Measurements from ENCODE around the gene TOP2B.

The TOP2B gene

GRCh38 chr3:25621087-25621486, 43.6 kb downstream of the TOP2B start:
- no peak for DNase-seq (ENCODE audit: low read depth in 2 of 3, low spot score in 1 of 3)

DNA sequence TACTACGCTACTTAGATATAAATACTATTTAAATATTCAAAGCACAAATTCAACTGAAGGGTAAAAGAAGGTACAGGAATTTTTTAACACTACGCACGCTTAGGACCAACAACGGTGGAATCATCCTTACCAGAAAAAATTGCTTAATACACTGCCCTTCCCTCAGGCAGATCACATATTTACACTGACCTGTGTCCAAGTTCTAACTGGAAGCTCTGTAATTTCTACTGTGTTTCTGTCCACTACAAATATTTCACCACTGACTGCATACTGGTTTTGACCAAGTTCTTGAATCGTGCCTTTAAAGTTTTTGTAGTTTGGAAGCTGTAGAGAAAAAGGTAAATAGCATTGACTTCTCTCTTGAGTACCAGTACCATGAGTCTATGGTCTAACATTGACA, 44.2 kb downstream of the TOP2B start:
- no peak for DNase-seq (ENCODE audit: low read depth in 2 of 3, low spot score in 1 of 3)

- no peak for DNase-seq (ENCODE audit: low read depth in 2 of 3, low spot score in 1 of 3)
Observed at GRCh38 chr3:25619382-25619781, 45.3 kb downstream of the TOP2B start.

DNA sequence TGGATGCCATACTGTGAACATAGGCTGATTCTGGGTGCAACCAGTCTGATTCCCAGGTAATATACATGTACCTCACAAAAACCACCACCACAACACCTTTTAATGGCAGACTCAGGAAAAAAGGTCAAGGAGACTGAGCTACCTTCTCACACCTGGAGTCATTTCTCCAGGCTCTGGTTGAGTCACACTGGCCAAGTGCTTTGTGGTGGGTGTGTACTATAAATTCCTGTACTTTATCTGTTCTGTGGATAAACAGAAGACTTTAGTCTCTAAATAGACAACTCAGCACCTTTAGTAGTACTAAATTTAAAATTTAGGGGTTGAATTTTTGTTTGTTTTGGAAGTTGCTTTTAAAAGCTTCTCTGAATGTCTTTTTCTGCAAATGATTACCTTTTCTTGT, 46.7 kb downstream of the TOP2B start:
- no peak for DNase-seq (ENCODE audit: low read depth in 2 of 3, low spot score in 1 of 3)

DNA sequence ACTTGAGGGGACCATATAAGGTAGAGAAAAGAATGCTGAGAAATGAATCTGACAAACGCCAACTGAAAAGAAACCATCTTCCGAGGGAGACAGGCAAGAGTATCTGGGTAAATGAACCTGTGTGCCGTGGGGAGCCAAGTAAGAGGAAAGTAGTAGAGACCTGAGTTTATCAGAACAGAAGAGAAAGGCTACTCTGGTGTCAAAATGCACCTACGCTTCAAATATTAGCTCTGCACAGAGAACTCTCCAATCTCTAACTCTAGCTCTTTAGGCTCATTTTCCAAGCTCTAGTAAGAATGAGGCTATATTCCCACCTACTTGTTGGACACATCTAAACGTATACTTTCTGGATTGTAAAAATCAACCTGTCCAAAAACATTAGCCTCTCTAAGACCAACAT, 53.5 kb downstream of the TOP2B start:
- DNase-seq (ENCODE audit: low read depth in 2 of 3, low spot score in 1 of 3), result no peak

- DNase-seq (ENCODE audit: low read depth in 2 of 3, low spot score in 1 of 3), result no peak
Observed at GRCh38 chr3:25610779-25611178, 53.9 kb downstream of the TOP2B start.

DNA sequence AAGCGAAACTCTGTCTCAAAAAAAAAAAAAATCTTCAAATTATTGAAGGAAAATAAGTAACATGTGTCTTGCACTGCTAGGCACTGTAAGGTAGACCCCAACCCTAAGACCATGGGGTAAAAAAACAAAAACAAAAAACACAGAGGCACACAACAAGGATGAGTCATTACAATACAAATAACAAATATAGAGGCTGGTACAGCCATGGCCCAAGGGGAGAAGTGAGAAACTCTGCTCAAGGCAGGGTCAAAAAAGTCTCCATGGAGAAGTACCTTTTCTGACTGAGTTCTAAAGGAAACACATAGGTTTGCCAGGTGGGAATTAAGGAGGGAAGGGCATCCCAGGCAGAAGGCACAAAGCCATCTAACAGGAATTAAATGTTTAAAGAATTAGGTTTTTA, 54.5 kb downstream of the TOP2B start:
- DNase-seq (ENCODE audit: low read depth in 2 of 3, low spot score in 1 of 3), result no peak

DNA sequence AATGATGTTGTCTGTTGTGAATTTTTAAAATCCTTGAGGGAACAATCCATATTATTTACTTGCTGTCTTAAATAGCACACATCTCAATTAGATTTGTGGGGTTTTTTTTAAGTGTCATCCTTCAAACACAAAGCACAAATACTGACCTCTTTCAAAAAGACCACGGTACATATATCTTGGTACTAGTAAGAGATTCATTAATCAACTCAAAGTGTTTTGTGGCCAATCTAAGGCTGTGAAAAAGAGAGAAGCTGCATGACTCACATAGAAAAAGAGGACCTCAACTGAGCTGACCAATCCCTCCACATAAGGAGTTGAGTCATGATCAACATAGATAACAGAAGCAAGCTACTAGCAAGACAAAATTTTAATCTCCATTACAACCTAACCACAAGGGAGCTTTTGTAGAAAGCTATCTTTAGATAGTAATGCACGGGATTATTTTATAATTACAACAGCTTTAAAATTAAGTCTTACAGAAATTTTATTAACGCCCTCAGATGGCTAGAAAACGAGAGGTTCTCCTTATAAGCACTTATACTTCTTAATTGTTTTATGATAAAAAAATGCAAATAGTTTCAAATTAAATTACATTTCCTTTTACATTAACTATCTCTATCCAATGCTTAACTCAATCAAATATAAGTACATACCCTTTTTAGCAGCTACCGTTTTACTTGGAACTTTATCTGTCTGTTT, 60.5 kb downstream of the TOP2B start:
- DNase-seq (ENCODE audit: low read depth in 2 of 3, low spot score in 1 of 3), result no peak

- DNase-seq (ENCODE audit: low read depth in 2 of 3, low spot score in 1 of 3), result no peak
Observed at GRCh38 chr3:25603703-25604102, 61.0 kb downstream of the TOP2B start.

GRCh38 chr3:25597535-25598101, 67.1 kb downstream of the TOP2B start:
- no peak for DNase-seq (ENCODE audit: low read depth in 2 of 3, low spot score in 1 of 3)

GRCh38 chr3:25594007-25594502, 70.7 kb downstream of the TOP2B start:
- peak in 1 of 3 donors; percentile 27 for DNase-seq (ENCODE audit: low read depth in 2 of 3, low spot score in 1 of 3)

- no peak for DNase-seq (ENCODE audit: low read depth in 2 of 3, low spot score in 1 of 3)
Observed at GRCh38 chr3:25593001-25593400, 71.7 kb downstream of the TOP2B start.

GRCh38 chr3:25592510-25592968, 72.2 kb downstream of the TOP2B start:
- DNase-seq (ENCODE audit: low read depth in 2 of 3, low spot score in 1 of 3), result no peak

DNA sequence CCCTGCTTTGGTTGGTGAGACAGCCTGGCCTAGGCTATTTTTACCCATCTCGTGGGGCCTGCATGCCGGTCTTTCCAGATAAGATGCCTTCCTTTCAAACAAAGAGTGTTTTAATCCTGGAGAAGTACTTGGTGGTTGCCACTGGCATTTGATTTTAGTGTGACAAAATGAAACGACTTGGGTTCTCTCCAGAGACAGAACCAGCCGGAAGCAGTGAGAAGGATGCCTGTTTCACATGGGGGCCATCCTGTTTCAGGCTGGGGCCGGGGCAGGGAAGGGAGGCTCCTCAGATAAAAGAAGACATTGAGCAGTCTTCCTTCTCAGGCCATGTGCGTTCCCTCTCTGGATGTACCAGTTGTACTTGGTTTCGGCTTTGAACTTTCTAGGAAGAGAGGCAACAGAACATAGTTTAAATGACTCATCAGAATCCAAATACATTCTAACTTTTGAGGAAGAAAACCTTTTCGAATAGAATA, 74.9 kb downstream of the TOP2B start:
- no peak for DNase-seq (ENCODE audit: low read depth in 2 of 3, low spot score in 1 of 3)

GRCh38 chr3:25589104-25589782, 75.5 kb downstream of the TOP2B start:
- no peak for DNase-seq (ENCODE audit: low read depth in 2 of 3, low spot score in 1 of 3)

DNA sequence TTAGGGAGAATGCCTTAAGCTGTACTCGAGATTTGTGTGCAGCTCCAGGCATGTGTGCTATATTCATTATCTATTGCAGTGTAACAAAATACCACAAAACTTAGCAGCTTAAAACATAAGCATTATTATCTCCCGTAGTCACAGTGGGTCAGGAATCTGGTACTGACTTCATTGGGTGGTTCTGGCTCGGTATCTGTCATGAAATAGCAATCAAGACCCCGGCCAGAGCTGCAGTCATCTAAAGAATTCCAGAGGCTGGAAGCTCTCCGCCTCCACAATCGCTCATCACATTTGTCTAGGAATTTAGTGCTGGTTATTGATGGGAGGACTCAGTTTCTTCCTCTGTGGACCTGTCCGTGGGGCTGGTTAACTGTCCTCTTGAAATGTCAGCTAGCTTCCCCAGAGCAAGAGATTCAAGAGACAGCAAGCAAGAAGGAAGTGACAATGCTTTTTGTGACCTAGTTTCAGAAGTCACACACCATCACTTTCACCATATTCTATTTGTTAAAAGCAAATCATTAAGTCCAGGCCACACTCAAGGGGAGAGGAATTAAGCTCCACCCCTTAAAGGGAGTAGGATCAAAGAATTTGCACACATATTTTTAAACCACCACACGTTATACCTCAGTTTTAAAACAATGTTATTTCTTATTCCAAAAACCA, 76.1 kb downstream of the TOP2B start:
- DNase-seq (ENCODE audit: low read depth in 2 of 3, low spot score in 1 of 3), result no peak

DNA sequence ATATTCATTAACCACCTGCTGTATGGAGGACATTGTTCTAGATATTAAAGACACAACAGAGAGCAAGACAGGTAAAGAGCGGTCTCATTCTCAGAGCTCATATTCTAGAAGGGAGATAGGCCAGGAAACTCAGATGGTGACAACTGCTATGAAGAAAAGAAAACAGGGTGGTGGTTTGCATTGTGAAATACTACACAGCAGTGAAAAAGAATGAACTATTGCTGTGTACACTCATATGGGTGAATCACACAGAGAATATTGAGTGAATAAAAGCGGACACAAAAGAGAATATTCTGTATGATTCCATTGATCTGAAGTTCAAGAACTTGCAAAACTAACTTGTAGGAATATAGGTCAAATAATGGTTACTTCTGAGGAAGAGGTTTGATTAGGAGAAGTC, 76.7 kb downstream of the TOP2B start:
- DNase-seq (ENCODE audit: low read depth in 2 of 3, low spot score in 1 of 3), result no peak

- DNase-seq (ENCODE audit: low read depth in 2 of 3, low spot score in 1 of 3), result no peak
Observed at GRCh38 chr3:25587526-25587925, 77.2 kb downstream of the TOP2B start.

DNA sequence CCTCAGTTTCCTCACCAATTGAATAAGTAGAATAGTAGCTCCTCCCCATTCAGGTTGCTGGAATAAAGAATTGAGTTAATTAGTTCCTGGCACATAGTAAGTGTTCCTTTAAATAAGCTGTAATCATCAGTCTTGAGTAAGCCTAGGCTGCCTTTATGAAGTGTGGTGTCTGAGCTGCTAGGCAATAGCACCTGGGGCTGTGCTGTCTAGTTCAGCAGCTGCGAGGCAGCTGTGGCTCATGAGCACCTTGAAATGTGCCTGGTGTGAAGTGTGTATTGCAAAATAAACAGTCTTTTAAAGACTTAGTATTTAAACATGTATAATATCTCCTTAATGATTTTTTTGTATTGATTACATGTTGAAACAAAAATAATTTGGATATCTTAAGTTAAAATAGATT, 77.6 kb downstream of the TOP2B start:
- no peak for DNase-seq (ENCODE audit: low read depth in 2 of 3, low spot score in 1 of 3)

DNA sequence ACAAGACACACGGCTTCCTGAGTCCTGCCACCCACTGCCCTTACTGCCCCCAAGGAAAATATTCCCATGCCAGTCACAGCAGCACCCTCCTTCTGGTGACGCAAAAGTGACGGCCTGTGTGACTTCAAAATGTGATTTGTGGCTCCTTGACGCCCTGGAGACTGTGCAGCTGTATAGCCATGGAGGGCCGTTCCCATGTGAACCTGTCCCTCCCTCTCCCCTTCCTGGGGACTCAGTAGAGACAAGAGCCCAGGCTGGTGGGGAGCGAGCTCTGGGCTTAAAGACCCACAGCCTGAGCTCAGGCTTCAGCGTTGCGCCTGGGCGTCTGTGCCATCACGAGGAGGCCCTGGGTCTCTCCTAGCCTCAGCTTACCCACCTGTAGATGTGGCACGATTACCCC, 78.2 kb downstream of the TOP2B start:
- no peak for DNase-seq (ENCODE audit: low read depth in 2 of 3, low spot score in 1 of 3)

DNA sequence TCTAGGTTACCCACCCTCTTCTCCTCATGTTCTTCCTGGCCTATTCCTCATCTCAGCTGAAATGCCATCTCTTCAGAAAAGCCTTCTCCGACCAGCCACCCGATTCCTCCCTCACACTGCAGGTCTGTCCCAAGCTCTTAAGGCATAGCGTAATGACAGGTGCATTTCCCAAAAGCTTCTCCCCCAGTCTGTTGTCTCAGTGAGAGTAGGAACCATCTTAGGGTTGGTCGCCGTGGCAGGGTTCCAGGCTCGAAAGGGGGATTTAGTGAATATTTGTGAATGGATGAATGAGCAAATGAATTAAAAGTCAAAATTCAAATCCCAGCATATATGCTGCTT, 78.6 kb downstream of the TOP2B start:
- no peak for DNase-seq (ENCODE audit: low read depth in 2 of 3, low spot score in 1 of 3)
